GM12864 (cell line): Measurements from ENCODE around the gene PODNL1.

ENCODE experiments used
- DNase-seq: peaks from one replicate; pipeline ENCODE4 v3.0.0-alpha.2; 2011; ENCODE audit warnings: low read depth
- H3K4me3 ChIP-seq: 2 replicates; pipeline ENCODE4 v1.5.1; 2011; ENCODE audit warnings: mild to moderate bottlenecking, low read depth, low read length, control low read depth
- CTCF ChIP-seq: IDR thresholded peaks from 2 replicates; pipeline ENCODE4 v1.5.1; 2011; ENCODE audit warnings: low read depth, mild to moderate bottlenecking, moderate library complexity, low read length, control low read depth, inconsistent platforms; ENCODE audit errors: missing control alignments

The PODNL1 gene

GRCh38 chr19:13882836-13883235 lies 55.4 kb downstream of the PODNL1 start:
- no peak for DNase-seq
- H3K4me3 ChIP-seq: no peak overlapping the region
- no peak for TF ChIP-seq CTCF

- DNase-seq: no peak
- H3K4me3 ChIP-seq: no peak overlapping the region
- no peak for TF ChIP-seq CTCF
Measured at GRCh38 chr19:13882419-13882795, 55.8 kb downstream of the PODNL1 start.

GRCh38 chr19:13881692-13882418 lies 56.4 kb downstream of the PODNL1 start:
- no peak for DNase-seq
- no peak overlapping the region for H3K4me3 ChIP-seq
- peak; percentile 16 for TF ChIP-seq CTCF

- no peak for DNase-seq
- no peak overlapping the region for H3K4me3 ChIP-seq
- no peak for TF ChIP-seq CTCF
Measured at GRCh38 chr19:13881251-13881691, 56.9 kb downstream of the PODNL1 start.
